DND-41 (cell line): Measurements from ENCODE around the gene EID2.

Source experiments
- ATAC-seq: fragments of 200-7000 bp; cut with Tn5 transposase; 3 replicates; pipeline ENCODE4 v1.9.1; 2021; ENCODE audit warnings: low read depth; ENCODE audit not compliant: insufficient read depth
- DNase-seq: peaks from one replicate; pipeline ENCODE4 v3.0.0-alpha.2; 2020
- H2AFZ ChIP-seq: 2 replicates; pipeline ENCODE4 v1.6.0; 2012; ENCODE audit warnings: low read depth, low read length
- H3K27ac ChIP-seq: 2 replicates; pipeline ENCODE4 v1.5.1; 2012; ENCODE audit warnings: low read length, inconsistent platforms
- H3K27me3 ChIP-seq: fragments of 200-600 bp; sonication (generic); 2 replicates; pipeline ENCODE4 v1.6.0; 2012; ENCODE audit warnings: low read length, mild to moderate bottlenecking, inconsistent platforms; ENCODE audit not compliant: insufficient read depth, poor library complexity
- H3K36me3 ChIP-seq: 2 replicates; pipeline ENCODE4 v1.5.1; 2012; ENCODE audit warnings: low read length, inconsistent platforms; ENCODE audit not compliant: insufficient read depth
- H3K4me1 ChIP-seq: 2 replicates; pipeline ENCODE4 v1.5.1; 2012; ENCODE audit warnings: mild to moderate bottlenecking, low read length; ENCODE audit not compliant: insufficient read depth
- H3K4me2 ChIP-seq: 2 replicates; pipeline ENCODE4 v1.6.0; 2012; ENCODE audit warnings: mild to moderate bottlenecking, moderate library complexity, low read length, inconsistent platforms; ENCODE audit not compliant: insufficient read depth
- H3K4me3 ChIP-seq, 2 experiments: fragments of 200-600 bp in 1 of 2; shearing (Covaris generic) in 1 of 2; 2 replicates each; pipeline ENCODE4 v1.5.1; 2012 to 2016; ENCODE audit warnings: inconsistent platforms in 2 of 2, low read length in 2 of 2, mild to moderate bottlenecking in 2 of 2, low read depth in 1 of 2, moderate library complexity in 1 of 2
- H3K79me2 ChIP-seq: 2 replicates; pipeline ENCODE4 v1.6.0; 2012; ENCODE audit warnings: low read length, inconsistent platforms; ENCODE audit not compliant: insufficient read depth
- H3K9ac ChIP-seq: 2 replicates; pipeline ENCODE4 v1.6.0; 2012; ENCODE audit warnings: low read depth, mild to moderate bottlenecking, inconsistent platforms, low read length, moderate library complexity
- H3K9me3 ChIP-seq: 2 replicates; pipeline ENCODE4 v1.5.1; 2012; ENCODE audit warnings: low read length, moderate library complexity, mild to moderate bottlenecking, inconsistent platforms; ENCODE audit not compliant: insufficient read depth, severe bottlenecking
- H4K20me1 ChIP-seq: 2 replicates; pipeline ENCODE4 v1.6.0; 2012; ENCODE audit warnings: low read length; ENCODE audit not compliant: insufficient read depth
- EZH2 ChIP-seq: IDR thresholded peaks from 3 replicates; pipeline ENCODE4 v1.6.1; 2012; ENCODE audit warnings: borderline replicate concordance, low read depth, mild to moderate bottlenecking, moderate library complexity, low read length, inconsistent platforms; ENCODE audit not compliant: severe bottlenecking
- TF ChIP-seq, protein P1 (sequence below): IDR thresholded peaks from 2 replicates; pipeline ENCODE4 v1.5.1; 2012; ENCODE audit warnings: borderline replicate concordance, low read length, moderate library complexity, mild to moderate bottlenecking; ENCODE audit not compliant: poor library complexity, severe bottlenecking; ENCODE audit errors: extremely low read depth

The EID2 gene

DNA sequence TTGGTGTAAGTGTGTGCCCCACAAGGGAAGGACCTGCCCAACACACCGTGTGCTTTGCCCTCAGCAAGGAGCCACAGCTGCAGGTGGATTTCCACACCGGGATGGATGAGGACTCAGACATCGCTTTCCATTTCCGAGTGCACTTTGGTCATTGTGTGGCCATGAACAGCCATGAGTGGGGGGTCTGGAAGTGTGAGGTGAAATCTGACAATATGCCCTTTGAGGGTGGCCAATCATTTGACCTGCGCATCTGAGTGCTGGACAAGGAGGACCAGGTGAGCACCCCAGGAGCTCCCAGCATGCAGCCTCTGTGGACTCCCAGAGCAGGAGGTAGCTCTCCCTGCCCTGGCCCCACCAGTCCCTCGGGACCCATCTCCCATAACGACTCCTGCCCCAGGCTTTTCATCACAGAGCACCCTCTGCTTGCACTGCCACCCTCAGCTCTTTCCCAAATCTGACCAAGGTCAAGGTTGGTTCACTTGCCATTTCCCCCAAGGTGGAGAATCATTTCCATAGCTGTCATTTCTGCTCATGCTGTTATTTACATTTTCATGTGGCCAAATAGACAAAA lies 13.2 kb upstream of the EID2 start:
- Histone ChIP-seq H3K27ac (no peak overlapping the region), H3K36me3 (no peaks in the 10 kb centered on the region), H3K4me3 (no peak overlapping the region), H3K9ac (no peak overlapping the region), H3K4me1 (peaks cover 3% of the 10 kb centered on the region; the same call in 1 of the 2 replicates), H3K4me2 (no peak overlapping the region), H3K27me3 (peaks cover 9% of the 10 kb centered on the region), H3K9me3 (no peaks in the 10 kb centered on the region), H2AFZ (no peak overlapping the region), H4K20me1 (no peaks in the 10 kb centered on the region), H3K79me2 (no peaks in the 10 kb centered on the region)
- DNase-seq, result no peak
- TF ChIP-seq, protein P1, sequence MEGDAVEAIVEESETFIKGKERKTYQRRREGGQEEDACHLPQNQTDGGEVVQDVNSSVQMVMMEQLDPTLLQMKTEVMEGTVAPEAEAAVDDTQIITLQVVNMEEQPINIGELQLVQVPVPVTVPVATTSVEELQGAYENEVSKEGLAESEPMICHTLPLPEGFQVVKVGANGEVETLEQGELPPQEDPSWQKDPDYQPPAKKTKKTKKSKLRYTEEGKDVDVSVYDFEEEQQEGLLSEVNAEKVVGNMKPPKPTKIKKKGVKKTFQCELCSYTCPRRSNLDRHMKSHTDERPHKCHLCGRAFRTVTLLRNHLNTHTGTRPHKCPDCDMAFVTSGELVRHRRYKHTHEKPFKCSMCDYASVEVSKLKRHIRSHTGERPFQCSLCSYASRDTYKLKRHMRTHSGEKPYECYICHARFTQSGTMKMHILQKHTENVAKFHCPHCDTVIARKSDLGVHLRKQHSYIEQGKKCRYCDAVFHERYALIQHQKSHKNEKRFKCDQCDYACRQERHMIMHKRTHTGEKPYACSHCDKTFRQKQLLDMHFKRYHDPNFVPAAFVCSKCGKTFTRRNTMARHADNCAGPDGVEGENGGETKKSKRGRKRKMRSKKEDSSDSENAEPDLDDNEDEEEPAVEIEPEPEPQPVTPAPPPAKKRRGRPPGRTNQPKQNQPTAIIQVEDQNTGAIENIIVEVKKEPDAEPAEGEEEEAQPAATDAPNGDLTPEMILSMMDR, result no peak
- TF ChIP-seq EZH2, result no peak
- no peak for ATAC-seq

DNA sequence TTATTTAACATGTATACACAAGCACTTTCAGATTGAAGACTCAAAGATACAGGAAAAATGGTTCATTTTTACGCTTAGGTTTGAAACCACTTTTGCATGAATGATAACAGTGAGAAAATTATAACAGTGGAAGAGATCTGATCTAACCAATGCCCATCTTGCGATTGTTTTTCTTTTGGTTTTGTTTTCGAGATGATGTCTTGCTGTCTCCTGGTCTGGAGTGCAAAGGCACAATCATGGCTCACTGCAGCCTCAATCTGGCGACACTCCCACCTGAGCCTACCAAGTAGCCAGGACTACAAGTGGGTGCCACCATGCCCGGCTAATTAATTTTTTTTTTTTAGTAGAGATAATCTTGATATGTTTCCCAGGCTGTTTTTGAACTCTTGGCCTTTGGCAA lies 10.2 kb upstream of the EID2 start:
- DNase-seq, result no peak
- ATAC-seq, result no peak
- TF ChIP-seq, protein P1, result no peak
- no peak for TF ChIP-seq EZH2
- Histone ChIP-seq H3K9me3 (no peaks in the 10 kb centered on the region), H3K4me2 (no peak overlapping the region), H3K79me2 (no peaks in the 10 kb centered on the region), H2AFZ (no peak overlapping the region), H3K27me3 (peaks cover 15% of the 10 kb centered on the region), H3K27ac (no peak overlapping the region), H3K4me1 (no peaks in the 10 kb centered on the region), H3K36me3 (no peaks in the 10 kb centered on the region), H4K20me1 (no peaks in the 10 kb centered on the region), H3K9ac (no peak overlapping the region), H3K4me3 (no peak overlapping the region)

DNA sequence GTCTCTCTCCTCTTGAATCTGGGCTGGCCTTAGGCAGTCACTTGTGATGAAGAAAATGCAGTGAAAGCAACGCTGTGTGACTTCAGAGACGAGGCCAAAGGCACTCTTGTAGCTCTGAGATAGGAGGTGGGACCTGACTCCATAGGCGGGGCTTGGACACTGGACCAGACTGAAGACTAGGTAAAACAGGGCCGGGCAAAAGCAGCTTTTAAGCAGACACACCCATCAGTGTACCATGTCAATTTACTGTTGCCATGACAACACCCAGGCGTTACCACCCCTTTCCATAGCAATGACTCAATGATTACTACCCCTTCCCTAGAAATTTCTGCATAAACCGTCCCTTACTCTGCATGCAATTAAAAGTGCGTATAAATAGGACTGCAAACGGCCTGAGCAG lies 6.6 kb upstream of the EID2 start:
- no peak for DNase-seq
- H3K9me3 ChIP-seq, result no peaks in the 10 kb centered on the region
- H3K4me3 ChIP-seq, result no peak overlapping the region
- TF ChIP-seq, protein P1, result no peak
- TF ChIP-seq EZH2, result no peak
- H3K36me3 ChIP-seq, result no peaks in the 10 kb centered on the region
- peaks cover 5% of the 10 kb centered on the region for H3K27me3 ChIP-seq
- H3K79me2 ChIP-seq, result no peaks in the 10 kb centered on the region
- no peak overlapping the region for H3K4me2 ChIP-seq
- no peak for ATAC-seq
- H3K27ac ChIP-seq, result no peak overlapping the region
- H4K20me1 ChIP-seq, result no peaks in the 10 kb centered on the region
- H3K4me1 ChIP-seq, result no peaks in the 10 kb centered on the region
- no peak overlapping the region for H2AFZ ChIP-seq
- no peak overlapping the region for H3K9ac ChIP-seq
